ENCODE data around the gene ADRA2C. TPM values are rescaled to one million over a fixed set of nuclear protein-coding genes. Genes with fewer than 3 reads are reported as not detected.

Gene ADRA2C
- total RNA-seq, 2 donors from 2014 or later, result 16.0 to 17.3 TPM

DNA sequence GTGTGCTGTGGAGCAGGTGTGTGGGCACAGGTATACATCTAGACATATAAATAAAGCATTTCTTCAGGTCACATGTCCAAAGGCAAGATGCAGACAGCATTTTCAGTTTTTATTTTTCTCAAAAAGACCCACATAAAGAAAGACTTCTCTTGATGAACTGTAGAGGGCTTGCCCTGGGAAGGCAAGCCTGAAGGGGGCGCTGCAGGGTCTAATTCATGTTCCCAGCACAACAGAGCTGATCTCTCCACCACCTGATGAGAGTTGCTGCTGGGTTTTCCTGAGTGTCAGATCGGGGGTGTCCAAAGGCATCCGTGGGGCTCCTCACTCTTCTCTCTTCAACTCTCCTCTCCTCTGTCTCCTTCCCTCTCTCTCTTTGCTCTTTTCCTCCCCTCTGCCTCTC, 26.6 kb downstream of the ADRA2C start:
- no peak overlapping the region for H3K4me3 Mint-ChIP-seq
- no peak overlapping the region for H3K27ac Mint-ChIP-seq
- Histone ChIP-seq H3K4me1 (ENCODE audit: control insufficient read depth, insufficient read depth, low read length) (no peaks in the 10 kb centered on the region), H3K36me3 (ENCODE audit: control insufficient read depth, insufficient read depth, low read length) (no peaks in the 10 kb centered on the region), H3K27me3 (ENCODE audit: control insufficient read depth, insufficient read depth, low read length, poor library complexity, severe bottlenecking) (no peaks in the 10 kb centered on the region), H3K4me3 (ENCODE audit: low read length) (no peak overlapping the region), H3K9me3 (ENCODE audit: control insufficient read depth, low read length) (peaks cover 27% of the 10 kb centered on the region), H3K9ac (ENCODE audit: extremely low read depth, low read length, poor library complexity, severe bottlenecking) (no peak overlapping the region), H3K27ac (ENCODE audit: low read depth, low read length) (no peak overlapping the region)
- peaks cover 26% of the 10 kb centered on the region for H3K9me3 Mint-ChIP-seq
- no peaks in the 10 kb centered on the region for H3K36me3 Mint-ChIP-seq (ENCODE audit: low read depth)
- DNase-seq, result peak; percentile 96
- H3K4me1 Mint-ChIP-seq, result no peaks in the 10 kb centered on the region
- TF ChIP-seq CTCF (conservative IDR thresholded peaks at IDR 0.05), result peak; percentile 96
- 14 to 22% methylated on average over 3 of the region's 3 CpGs for WGBS, 2 experiments (ENCODE audit: insufficient coverage in 1 of 2, insufficient read length in 1 of 2)
- peaks cover 21% of the 10 kb centered on the region for H3K27me3 Mint-ChIP-seq (ENCODE audit: insufficient read depth)

GRCh38 chr4:3793545-3793944, 27.4 kb downstream of the ADRA2C start:
- H3K27me3 ChIP-seq (ENCODE audit: control insufficient read depth, insufficient read depth, low read length, poor library complexity, severe bottlenecking), result no peaks in the 10 kb centered on the region
- peaks cover 27% of the 10 kb centered on the region for H3K9me3 ChIP-seq (ENCODE audit: control insufficient read depth, low read length)

DNA sequence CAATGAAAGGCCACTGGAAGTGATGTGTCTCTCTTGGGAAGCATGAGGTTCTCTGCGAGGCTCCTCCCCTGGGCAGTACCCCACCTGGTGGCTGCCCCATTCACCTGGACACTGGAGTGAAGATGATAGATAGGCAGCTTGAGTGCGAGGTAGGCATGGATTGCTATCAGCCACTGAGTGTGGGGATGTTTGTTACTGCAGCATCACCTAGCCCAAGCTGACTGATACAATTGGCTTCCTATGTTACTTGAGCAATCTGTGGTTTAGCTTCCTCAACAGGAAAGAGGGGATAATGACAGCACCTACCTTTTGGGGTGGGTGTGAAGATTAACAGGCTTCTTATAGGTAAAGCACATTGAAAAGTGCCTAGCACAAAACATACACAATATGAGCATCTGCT, 30.8 kb downstream of the ADRA2C start:
- H3K27ac Mint-ChIP-seq, result no peak overlapping the region
- TF ChIP-seq CTCF (conservative IDR thresholded peaks at IDR 0.05), result no peak
- Histone ChIP-seq H3K4me3 (ENCODE audit: low read length) (no peak overlapping the region), H3K9me3 (ENCODE audit: control insufficient read depth, low read length) (peaks cover 27% of the 10 kb centered on the region), H3K9ac (ENCODE audit: extremely low read depth, low read length, poor library complexity, severe bottlenecking) (no peak overlapping the region), H3K4me1 (ENCODE audit: control insufficient read depth, insufficient read depth, low read length) (peaks cover under 1% of the 10 kb centered on the region), H3K27me3 (ENCODE audit: control insufficient read depth, insufficient read depth, low read length, poor library complexity, severe bottlenecking) (no peaks in the 10 kb centered on the region), H3K27ac (ENCODE audit: low read depth, low read length) (no peak overlapping the region), H3K36me3 (ENCODE audit: control insufficient read depth, insufficient read depth, low read length) (no peaks in the 10 kb centered on the region)
- peaks cover 26% of the 10 kb centered on the region for H3K9me3 Mint-ChIP-seq
- WGBS, 2 experiments (ENCODE audit: insufficient coverage in 1 of 2, insufficient read length in 1 of 2), result 98 to 100% methylated on average over 1 to 2 of the region's 2 CpGs
- peaks cover 11% of the 10 kb centered on the region for H3K27me3 Mint-ChIP-seq (ENCODE audit: insufficient read depth)
- no peaks in the 10 kb centered on the region for H3K36me3 Mint-ChIP-seq (ENCODE audit: low read depth)
- peaks cover 3% of the 10 kb centered on the region for H3K4me1 Mint-ChIP-seq
- no peak for DNase-seq
- no peak overlapping the region for H3K4me3 Mint-ChIP-seq

More at GRCh38 chr4:3793545-3793944, 27.4 kb downstream of the ADRA2C start:
- no peaks in the 10 kb centered on the region for H3K36me3 ChIP-seq (ENCODE audit: control insufficient read depth, insufficient read depth, low read length)
- no peak overlapping the region for H3K27ac Mint-ChIP-seq
- H3K4me1 ChIP-seq (ENCODE audit: control insufficient read depth, insufficient read depth, low read length), result no peaks in the 10 kb centered on the region
- H3K4me1 Mint-ChIP-seq, result no peaks in the 10 kb centered on the region
- H3K4me3 Mint-ChIP-seq, result no peak overlapping the region
- WGBS, 2 experiments (ENCODE audit: insufficient coverage in 1 of 2, insufficient read length in 1 of 2), result 87 to 88% methylated on average over 3 of the region's 3 CpGs
- H3K4me3 ChIP-seq (ENCODE audit: low read length), result no peak overlapping the region
- no peaks in the 10 kb centered on the region for H3K36me3 Mint-ChIP-seq (ENCODE audit: low read depth)
- DNase-seq, result no peak
- H3K9me3 Mint-ChIP-seq, result peaks cover 26% of the 10 kb centered on the region
- H3K9ac ChIP-seq (ENCODE audit: extremely low read depth, low read length, poor library complexity, severe bottlenecking), result no peak overlapping the region
- peaks cover 18% of the 10 kb centered on the region for H3K27me3 Mint-ChIP-seq (ENCODE audit: insufficient read depth)
- no peak overlapping the region for H3K27ac ChIP-seq (ENCODE audit: low read depth, low read length)
- TF ChIP-seq CTCF (conservative IDR thresholded peaks at IDR 0.05), result no peak

All from endodermal cell (in vitro differentiated cells).